Measurements from ENCODE around the gene BIRC2. TPM values are rescaled to one million over a fixed set of nuclear protein-coding genes. Genes with fewer than 3 reads are reported as not detected.

BIRC2 gene
- total and polyA plus RNA-seq, 9 of the 15 experiments (the other 6 are each of a cell fraction or from before 2014, with no cell fraction given): 14.3 to 45.9 (median 20.7) TPM

GRCh38 chr11:102346748-102347461, at the start of gene BIRC2 (continued):
- TF ChIP-seq, protein P1, sequence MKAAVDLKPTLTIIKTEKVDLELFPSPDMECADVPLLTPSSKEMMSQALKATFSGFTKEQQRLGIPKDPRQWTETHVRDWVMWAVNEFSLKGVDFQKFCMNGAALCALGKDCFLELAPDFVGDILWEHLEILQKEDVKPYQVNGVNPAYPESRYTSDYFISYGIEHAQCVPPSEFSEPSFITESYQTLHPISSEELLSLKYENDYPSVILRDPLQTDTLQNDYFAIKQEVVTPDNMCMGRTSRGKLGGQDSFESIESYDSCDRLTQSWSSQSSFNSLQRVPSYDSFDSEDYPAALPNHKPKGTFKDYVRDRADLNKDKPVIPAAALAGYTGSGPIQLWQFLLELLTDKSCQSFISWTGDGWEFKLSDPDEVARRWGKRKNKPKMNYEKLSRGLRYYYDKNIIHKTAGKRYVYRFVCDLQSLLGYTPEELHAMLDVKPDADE (conservative IDR thresholded peaks at IDR 0.05; ENCODE audit: control insufficient read depth, low read depth, low read length): no peak
- TF ChIP-seq NCOA4 (IDR thresholded peaks at IDR 0.05; ENCODE audit: partially characterized antibody) (no peak), NFE2 (IDR thresholded peaks at IDR 0.05; ENCODE audit: low read depth) (peak; percentile 34; the same call in 1 of the 2 replicates), TCF7L2 (IDR thresholded peaks at IDR 0.05; ENCODE audit: low read depth, low read length) (no peak), ZNF274 (IDR thresholded peaks at IDR 0.05; ENCODE audit: borderline replicate concordance, low read depth, low read length) (no peak), CLOCK (CRISPR knock-in tag; IDR thresholded peaks at IDR 0.05; ENCODE audit: borderline replicate concordance) (no peak), ZNF561 (CRISPR knock-in tag; conservative IDR thresholded peaks at IDR 0.05) (no peak), SIRT6 (IDR thresholded peaks at IDR 0.05; ENCODE audit: low read depth, low read length) (no peak), HNRNPLL (IDR thresholded peaks at IDR 0.05; ENCODE audit: low read depth, low read length, poor library complexity, severe bottlenecking) (peak; percentile 85), ZNF140 (CRISPR knock-in tag; IDR thresholded peaks at IDR 0.05) (no peak), ZKSCAN1 (IDR thresholded peaks at IDR 0.05; ENCODE audit: low read depth, low read length) (no peak)
- TF ChIP-seq, protein P2, sequence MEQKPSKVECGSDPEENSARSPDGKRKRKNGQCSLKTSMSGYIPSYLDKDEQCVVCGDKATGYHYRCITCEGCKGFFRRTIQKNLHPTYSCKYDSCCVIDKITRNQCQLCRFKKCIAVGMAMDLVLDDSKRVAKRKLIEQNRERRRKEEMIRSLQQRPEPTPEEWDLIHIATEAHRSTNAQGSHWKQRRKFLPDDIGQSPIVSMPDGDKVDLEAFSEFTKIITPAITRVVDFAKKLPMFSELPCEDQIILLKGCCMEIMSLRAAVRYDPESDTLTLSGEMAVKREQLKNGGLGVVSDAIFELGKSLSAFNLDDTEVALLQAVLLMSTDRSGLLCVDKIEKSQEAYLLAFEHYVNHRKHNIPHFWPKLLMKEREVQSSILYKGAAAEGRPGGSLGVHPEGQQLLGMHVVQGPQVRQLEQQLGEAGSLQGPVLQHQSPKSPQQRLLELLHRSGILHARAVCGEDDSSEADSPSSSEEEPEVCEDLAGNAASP (IDR thresholded peaks at IDR 0.05): no peak
- TF ChIP-seq, protein P3, sequence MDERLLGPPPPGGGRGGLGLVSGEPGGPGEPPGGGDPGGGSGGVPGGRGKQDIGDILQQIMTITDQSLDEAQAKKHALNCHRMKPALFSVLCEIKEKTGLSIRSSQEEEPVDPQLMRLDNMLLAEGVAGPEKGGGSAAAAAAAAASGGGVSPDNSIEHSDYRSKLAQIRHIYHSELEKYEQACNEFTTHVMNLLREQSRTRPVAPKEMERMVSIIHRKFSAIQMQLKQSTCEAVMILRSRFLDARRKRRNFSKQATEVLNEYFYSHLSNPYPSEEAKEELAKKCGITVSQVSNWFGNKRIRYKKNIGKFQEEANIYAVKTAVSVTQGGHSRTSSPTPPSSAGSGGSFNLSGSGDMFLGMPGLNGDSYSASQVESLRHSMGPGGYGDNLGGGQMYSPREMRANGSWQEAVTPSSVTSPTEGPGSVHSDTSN (CRISPR knock-in tag; IDR thresholded peaks at IDR 0.05; ENCODE audit: low read depth): no peak
- TF ChIP-seq, protein P3 (tag; conservative IDR thresholded peaks at IDR 0.05; ENCODE audit: low read depth): no peak
- TF ChIP-seq, protein P4, sequence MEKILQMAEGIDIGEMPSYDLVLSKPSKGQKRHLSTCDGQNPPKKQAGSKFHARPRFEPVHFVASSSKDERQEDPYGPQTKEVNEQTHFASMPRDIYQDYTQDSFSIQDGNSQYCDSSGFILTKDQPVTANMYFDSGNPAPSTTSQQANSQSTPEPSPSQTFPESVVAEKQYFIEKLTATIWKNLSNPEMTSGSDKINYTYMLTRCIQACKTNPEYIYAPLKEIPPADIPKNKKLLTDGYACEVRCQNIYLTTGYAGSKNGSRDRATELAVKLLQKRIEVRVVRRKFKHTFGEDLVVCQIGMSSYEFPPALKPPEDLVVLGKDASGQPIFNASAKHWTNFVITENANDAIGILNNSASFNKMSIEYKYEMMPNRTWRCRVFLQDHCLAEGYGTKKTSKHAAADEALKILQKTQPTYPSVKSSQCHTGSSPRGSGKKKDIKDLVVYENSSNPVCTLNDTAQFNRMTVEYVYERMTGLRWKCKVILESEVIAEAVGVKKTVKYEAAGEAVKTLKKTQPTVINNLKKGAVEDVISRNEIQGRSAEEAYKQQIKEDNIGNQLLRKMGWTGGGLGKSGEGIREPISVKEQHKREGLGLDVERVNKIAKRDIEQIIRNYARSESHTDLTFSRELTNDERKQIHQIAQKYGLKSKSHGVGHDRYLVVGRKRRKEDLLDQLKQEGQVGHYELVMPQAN (IDR thresholded peaks at IDR 0.05; ENCODE audit: borderline replicate concordance): peak; percentile 55; the same call in 1 of the 2 replicates
- TF ChIP-seq, protein P5, sequence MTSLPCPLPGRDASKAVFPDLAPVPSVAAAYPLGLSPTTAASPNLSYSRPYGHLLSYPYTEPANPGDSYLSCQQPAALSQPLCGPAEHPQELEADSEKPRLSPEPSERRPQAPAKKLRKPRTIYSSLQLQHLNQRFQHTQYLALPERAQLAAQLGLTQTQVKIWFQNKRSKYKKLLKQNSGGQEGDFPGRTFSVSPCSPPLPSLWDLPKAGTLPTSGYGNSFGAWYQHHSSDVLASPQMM (CRISPR knock-in tag; IDR thresholded peaks at IDR 0.05): no peak

Data from K562 (cell line).